ENCODE results near the gene CFAP46.

DNA sequence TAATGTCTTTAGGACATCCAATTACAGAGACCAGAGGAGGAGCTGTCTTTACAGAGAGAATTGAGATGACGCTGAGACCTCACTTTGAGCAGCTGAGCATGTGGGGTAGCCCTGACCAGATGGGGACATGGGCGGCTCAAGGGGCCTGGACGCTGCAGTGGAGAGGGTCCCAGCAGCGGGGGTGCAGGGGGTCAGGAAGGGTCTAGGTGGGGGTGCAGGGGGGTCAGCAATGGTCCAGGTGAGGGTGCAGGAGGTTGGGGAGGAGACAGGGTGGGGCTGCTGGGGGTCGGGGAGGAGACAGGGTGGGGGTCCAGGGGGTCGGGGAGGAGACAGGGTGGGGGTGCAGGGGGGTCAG is 43.2 kb upstream of the CFAP46 start:
- TF ChIP-seq CEBPB (IDR thresholded peaks at IDR 0.05; ENCODE audit: low read depth, low read length) (no peak), RXRA (IDR thresholded peaks at IDR 0.05; ENCODE audit: insufficient read depth, low read depth, low read length) (no peak), JUN (IDR thresholded peaks at IDR 0.05; ENCODE audit: low read depth, low read length) (no peak), POLR2A (IDR thresholded peaks at IDR 0.05; ENCODE audit: control extremely low read depth in 1 of 2, low read depth in 2 of 2, low read length in 2 of 2) (no peak), MAFK (IDR thresholded peaks at IDR 0.05; ENCODE audit: low read depth, low read length) (no peak), EP300 (IDR thresholded peaks at IDR 0.05; ENCODE audit: borderline replicate concordance in 1 of 2, low read depth in 2 of 2, low read length in 2 of 2) (no peak), SP1 (IDR thresholded peaks at IDR 0.05; ENCODE audit: low read depth, low read length) (no peak), BCL11A (IDR thresholded peaks at IDR 0.05; ENCODE audit: low read depth in 2 of 2, low read length in 2 of 2) (no peak), ZNF274 (IDR thresholded peaks at IDR 0.05; ENCODE audit: borderline replicate concordance, extremely low read depth, low read length) (no peak), EZH2 (IDR thresholded peaks at IDR 0.05; ENCODE audit: low read depth, low read length, severe bottlenecking) (no peak), PHF8 (conservative IDR thresholded peaks at IDR 0.05; ENCODE audit: low read depth, low read length) (no peak), GABPA (IDR thresholded peaks at IDR 0.05; ENCODE audit: borderline replicate concordance, insufficient read depth, low read length) (no peak)
- TF ChIP-seq, protein P1, sequence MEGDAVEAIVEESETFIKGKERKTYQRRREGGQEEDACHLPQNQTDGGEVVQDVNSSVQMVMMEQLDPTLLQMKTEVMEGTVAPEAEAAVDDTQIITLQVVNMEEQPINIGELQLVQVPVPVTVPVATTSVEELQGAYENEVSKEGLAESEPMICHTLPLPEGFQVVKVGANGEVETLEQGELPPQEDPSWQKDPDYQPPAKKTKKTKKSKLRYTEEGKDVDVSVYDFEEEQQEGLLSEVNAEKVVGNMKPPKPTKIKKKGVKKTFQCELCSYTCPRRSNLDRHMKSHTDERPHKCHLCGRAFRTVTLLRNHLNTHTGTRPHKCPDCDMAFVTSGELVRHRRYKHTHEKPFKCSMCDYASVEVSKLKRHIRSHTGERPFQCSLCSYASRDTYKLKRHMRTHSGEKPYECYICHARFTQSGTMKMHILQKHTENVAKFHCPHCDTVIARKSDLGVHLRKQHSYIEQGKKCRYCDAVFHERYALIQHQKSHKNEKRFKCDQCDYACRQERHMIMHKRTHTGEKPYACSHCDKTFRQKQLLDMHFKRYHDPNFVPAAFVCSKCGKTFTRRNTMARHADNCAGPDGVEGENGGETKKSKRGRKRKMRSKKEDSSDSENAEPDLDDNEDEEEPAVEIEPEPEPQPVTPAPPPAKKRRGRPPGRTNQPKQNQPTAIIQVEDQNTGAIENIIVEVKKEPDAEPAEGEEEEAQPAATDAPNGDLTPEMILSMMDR (IDR thresholded peaks at IDR 0.05; ENCODE audit: control extremely low read depth in 1 of 3, insufficient read depth in 1 of 3, low read depth in 1 of 3, low read length in 3 of 3) = no peak
- TF ChIP-seq, protein P2, sequence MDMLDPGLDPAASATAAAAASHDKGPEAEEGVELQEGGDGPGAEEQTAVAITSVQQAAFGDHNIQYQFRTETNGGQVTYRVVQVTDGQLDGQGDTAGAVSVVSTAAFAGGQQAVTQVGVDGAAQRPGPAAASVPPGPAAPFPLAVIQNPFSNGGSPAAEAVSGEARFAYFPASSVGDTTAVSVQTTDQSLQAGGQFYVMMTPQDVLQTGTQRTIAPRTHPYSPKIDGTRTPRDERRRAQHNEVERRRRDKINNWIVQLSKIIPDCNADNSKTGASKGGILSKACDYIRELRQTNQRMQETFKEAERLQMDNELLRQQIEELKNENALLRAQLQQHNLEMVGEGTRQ (IDR thresholded peaks at IDR 0.05; ENCODE audit: low read length) = no peak
